WERI-Rb-1 (cell line): ENCODE measurements around the gene GNB1.
"Not testable (repeated sequence)": the region's sequence is repeated elsewhere in the genome, so short reads cannot be mapped to it uniquely, and the experiment has no call there.

Experiments
- DNase-seq: peaks from one replicate; pipeline ENCODE4 v3.0.0-alpha.2; 2020
- H3K27ac ChIP-seq: fragments of 250-450 bp; sonication (Bioruptor Pico); 2 replicates; pipeline ENCODE4 v1.5.1; 2020; ENCODE audit warnings: mild to moderate bottlenecking, moderate library complexity
- H3K27me3 ChIP-seq: fragments of 250-450 bp; sonication (Bioruptor Pico); 2 replicates; pipeline ENCODE4 v1.5.1; 2021; ENCODE audit warnings: mild to moderate bottlenecking, low read depth, moderate library complexity; ENCODE audit not compliant: insufficient read depth, severe bottlenecking
- H3K36me3 ChIP-seq: fragments of 250-450 bp; sonication (Bioruptor Pico); 2 replicates; pipeline ENCODE4 v1.5.1; 2020; ENCODE audit warnings: mild to moderate bottlenecking, moderate library complexity
- H3K4me3 ChIP-seq: 2 replicates; pipeline ENCODE4 v1.5.1; 2011; ENCODE audit warnings: low read depth, mild to moderate bottlenecking, control low read depth, low read length
- H3K9me3 ChIP-seq: fragments of 250-450 bp; sonication (Bioruptor Pico); 2 replicates; pipeline ENCODE4 v1.5.1; 2021; ENCODE audit warnings: mild to moderate bottlenecking, moderate library complexity; ENCODE audit not compliant: severe bottlenecking
- TF ChIP-seq, protein P1 (sequence below): IDR thresholded peaks from 2 replicates; pipeline ENCODE4 v1.5.1; 2011; ENCODE audit warnings: low read depth, mild to moderate bottlenecking, control low read depth, inconsistent platforms, low read length

The GNB1 gene

DNA sequence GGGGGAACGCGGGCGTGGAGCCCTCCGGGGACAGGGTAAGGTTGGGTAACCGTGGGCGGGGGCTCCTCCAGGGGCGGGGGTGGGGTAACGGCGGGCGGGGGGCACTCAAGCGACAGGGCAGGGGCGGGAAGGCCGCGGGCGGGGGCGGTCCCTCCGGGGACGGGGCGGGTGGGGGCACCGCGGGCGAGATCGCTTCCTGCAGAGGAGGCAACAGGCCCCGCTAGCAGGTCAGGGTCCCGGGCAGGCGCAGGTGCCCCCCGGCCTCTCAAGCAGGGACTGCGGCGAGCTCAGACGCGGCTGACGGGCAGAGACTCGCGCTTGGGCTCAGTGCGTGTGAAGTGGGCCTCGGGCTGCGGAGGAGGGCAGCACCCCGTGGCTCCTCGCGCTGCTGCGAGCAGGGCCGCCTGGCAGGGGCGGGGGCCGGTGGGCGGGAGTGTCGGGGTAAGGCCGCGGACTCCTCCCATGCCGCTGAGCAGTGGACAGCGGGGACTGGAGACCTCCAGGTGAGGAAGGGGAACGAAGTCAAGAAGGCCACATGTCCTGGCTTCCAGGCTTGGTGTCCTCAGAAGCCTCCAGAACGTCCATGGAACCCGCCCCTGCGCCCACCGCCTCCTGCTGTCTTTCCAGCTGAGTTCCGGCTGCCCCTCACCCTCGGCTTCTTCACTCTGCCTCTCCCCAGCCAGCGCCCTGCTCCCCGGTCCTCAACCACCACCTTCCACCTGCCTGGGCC, 627 bp upstream of the GNB1 start:
- peak; percentile 63 for DNase-seq
- peak overlapping the region; percentile 77 for H3K27ac ChIP-seq
- no peaks in the 10 kb centered on the region; the same call in 1 of the 2 replicates for H3K36me3 ChIP-seq
- TF ChIP-seq, protein P1, sequence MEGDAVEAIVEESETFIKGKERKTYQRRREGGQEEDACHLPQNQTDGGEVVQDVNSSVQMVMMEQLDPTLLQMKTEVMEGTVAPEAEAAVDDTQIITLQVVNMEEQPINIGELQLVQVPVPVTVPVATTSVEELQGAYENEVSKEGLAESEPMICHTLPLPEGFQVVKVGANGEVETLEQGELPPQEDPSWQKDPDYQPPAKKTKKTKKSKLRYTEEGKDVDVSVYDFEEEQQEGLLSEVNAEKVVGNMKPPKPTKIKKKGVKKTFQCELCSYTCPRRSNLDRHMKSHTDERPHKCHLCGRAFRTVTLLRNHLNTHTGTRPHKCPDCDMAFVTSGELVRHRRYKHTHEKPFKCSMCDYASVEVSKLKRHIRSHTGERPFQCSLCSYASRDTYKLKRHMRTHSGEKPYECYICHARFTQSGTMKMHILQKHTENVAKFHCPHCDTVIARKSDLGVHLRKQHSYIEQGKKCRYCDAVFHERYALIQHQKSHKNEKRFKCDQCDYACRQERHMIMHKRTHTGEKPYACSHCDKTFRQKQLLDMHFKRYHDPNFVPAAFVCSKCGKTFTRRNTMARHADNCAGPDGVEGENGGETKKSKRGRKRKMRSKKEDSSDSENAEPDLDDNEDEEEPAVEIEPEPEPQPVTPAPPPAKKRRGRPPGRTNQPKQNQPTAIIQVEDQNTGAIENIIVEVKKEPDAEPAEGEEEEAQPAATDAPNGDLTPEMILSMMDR: no peak
- H3K9me3 ChIP-seq: no peaks in the 10 kb centered on the region
- H3K27me3 ChIP-seq: no peaks in the 10 kb centered on the region
- H3K4me3 ChIP-seq: peak overlapping the region; percentile 58

DNA sequence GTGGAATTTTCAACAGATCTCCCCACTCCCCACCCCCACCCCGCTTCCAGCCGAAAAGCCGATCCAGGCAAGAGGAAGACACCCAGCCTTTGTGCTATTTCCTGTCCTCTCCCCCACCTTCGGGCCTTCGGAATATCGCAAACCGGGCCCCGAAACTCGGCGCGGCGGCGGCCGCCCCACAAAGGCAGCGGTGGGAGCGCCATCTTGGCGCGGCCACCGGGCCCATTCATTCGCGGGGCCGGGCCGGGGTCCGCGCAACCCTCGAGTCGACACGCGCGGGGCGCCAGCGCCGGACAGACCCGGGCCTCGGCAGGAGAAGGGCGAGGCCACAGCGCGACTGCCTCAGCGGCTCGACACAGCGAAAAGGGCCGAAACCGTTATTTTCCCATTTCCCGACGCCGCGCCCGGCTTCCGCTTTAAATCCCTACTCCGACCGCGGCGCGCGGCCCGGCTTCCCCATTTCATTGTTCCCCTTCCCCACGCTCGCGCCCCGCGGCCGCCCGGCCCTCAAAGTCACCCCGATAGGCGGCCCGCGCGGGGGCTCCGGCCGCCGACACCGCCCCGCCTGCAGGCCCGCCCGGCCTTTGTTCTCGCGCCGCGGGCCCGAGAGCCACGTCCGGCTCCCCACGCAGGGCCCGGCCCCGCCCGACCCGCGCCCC, 911 bp downstream of the GNB1 start:
- no peaks in the 10 kb centered on the region for H3K9me3 ChIP-seq

DNA sequence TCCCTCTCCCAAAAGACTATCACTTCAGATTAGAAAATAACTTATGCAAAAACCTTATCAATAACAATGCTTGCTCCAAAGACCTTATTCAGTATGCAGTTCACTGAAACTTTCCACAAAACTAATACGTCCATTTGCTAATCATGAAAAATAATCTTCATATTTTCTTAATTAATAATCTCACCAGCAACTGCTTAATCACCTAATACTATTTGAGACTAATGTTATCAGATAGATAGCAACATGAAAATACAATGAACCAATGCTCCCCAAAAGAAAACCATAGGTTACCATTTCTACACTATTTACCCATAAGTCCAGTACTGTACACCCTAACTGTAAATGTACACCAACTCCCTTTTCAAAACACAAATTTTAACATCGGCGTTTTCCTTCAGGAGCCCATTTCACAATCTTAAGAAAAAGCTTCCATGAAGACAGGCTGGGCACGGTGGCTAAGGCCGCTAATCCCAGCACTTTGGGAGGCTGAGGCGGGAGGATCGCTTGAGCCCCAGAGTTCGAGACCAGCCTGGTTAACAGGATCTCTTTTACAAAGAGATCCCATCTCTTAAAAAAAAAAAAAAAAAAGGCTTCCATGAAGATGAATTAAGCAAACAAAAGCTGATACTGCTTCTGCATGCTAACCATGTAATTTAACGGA, 1.7 kb downstream of the GNB1 start:
- Histone ChIP-seq H3K36me3 (peaks cover 3% of the 10 kb centered on the region), H3K27ac (no peak overlapping the region; the same call in 1 of the 2 replicates), H3K9me3 (no peaks in the 10 kb centered on the region), H3K4me3 (peak overlapping the region; percentile 86), H3K27me3 (no peaks in the 10 kb centered on the region)
- TF ChIP-seq, protein P1: no peak
- DNase-seq: no peak

More for the DNA sequence above, 911 bp downstream of the GNB1 start:
- TF ChIP-seq, protein P1: no peak
- Histone ChIP-seq H3K4me3 (peak overlapping the region; percentile 86), H3K27ac (peak overlapping the region; percentile 92), H3K27me3 (no peaks in the 10 kb centered on the region), H3K36me3 (no peaks in the 10 kb centered on the region; the same call in none of the 2 replicates)
- DNase-seq: peak; percentile 31

DNA sequence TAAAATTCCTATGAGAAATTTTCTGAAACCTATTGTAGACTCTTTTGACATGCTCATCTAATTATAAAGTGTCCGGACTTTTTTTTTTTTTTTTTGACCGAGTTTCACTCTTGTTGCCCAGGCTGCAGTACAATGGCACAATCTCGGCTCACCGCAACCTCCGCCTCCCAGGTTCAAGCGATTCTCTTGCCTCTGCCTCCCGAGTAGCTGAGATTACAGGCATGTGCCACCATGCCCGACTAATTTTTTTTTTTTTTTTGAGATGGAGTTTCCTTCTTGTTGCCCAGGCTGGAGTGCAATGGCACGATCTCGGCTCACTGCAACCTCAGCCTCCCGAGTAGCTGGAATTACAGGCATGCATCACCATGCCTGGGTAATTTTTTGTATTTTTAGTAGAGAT, 7.0 kb downstream of the GNB1 start:
- H3K9me3 ChIP-seq, DNase-seq, H3K4me3 ChIP-seq, H3K27me3 ChIP-seq, H3K27ac ChIP-seq: not testable (repeated sequence)
- H3K36me3 ChIP-seq: peaks cover 13% of the 10 kb centered on the region

DNA sequence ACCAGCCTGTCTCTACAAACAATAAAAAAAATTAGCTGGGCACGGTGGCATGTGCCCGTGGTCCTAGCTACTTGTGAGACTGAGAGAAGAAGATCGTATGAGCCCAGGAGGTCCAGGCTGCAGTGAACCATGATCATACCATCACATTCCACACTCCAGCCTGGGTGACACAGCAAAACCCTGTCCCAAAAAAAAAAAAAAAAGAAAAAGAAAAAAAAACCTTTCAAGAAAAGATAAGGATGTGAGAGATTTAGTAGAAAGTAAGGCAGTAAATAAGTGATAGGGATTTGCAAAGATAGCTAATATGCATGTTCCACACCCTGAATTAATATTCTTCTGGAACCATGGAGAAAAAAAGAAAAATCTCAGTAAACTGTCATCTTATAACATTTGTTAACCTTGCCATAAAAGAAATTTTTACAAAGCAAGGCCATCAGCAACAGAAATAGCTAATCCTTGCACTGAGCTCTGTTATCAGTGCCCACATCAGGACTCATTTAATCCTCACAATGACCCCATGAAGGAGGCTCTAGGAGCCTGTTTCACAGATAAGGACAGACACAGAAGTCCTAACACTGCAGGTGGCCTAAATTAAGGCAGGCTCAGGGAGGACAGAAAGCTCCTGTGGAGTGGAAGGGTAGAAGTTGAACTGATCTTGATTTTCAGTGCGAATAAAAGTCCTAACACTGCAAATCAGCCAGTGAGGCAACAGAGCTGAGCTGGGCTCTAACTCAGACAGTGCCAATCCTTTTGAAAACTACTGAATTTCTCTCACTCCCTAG, 7.6 kb downstream of the GNB1 start:
- Histone ChIP-seq H3K27me3 (no peaks in the 10 kb centered on the region), H3K36me3 (peaks cover 15% of the 10 kb centered on the region), H3K9me3 (no peaks in the 10 kb centered on the region), H3K27ac (no peak overlapping the region), H3K4me3 (no peak overlapping the region)
- DNase-seq: no peak
- TF ChIP-seq, protein P1: no peak
